Heart right ventricle (tissue), 16 donors: ENCODE measurements around the gene CHN2. TPM values are rescaled to one million over a fixed set of nuclear protein-coding genes. Genes with fewer than 3 reads are reported as not detected.

Experiments
- ATAC-seq, 8 donors: fragments of 200-7000 bp; cut with Tn5 transposase; one replicate each; pipeline ENCODE4 v1.9.1; 2020; ENCODE audit warnings: mild to moderate bottlenecking in 8 of 8, moderate library complexity in 8 of 8, moderate number of reproducible peaks in 1 of 8
- DNase-seq, 2 donors: peaks; one replicate each; pipeline ENCODE4 v3.0.0-alpha.2; 2020
- H3K27ac ChIP-seq, 10 donors: fragments of 200-600 bp; sonication (generic) in 2 of 10; one replicate each; pipeline versions ENCODE4 v1.5.0 to v1.8.0; 2020 to 2022; ENCODE audit warnings: mild to moderate bottlenecking in 3 of 10
- H3K27me3 ChIP-seq, 7 donors: fragments of 200-600 bp; one replicate each; pipeline ENCODE4 v1.8.0; 2021 to 2022; ENCODE audit warnings: mild to moderate bottlenecking in 2 of 7
- H3K36me3 ChIP-seq, 9 donors: fragments of 200-600 bp; sonication (generic) in 1 of 9; one replicate each; pipeline versions ENCODE4 v1.5.0 to v1.8.0; 2020 to 2022; ENCODE audit warnings: mild to moderate bottlenecking in 2 of 9
- H3K4me1 ChIP-seq, 9 donors: fragments of 200-600 bp; sonication (generic) in 1 of 9; one replicate each; pipeline versions ENCODE4 v1.5.0 to v1.8.0; 2020 to 2022; ENCODE audit warnings: mild to moderate bottlenecking in 4 of 9
- H3K4me3 ChIP-seq, 10 donors: fragments of 200-600 bp; sonication (generic) in 2 of 10; one replicate each; pipeline versions ENCODE4 v1.5.0 to v1.8.0; 2020 to 2022; ENCODE audit warnings: mild to moderate bottlenecking in 7 of 10, moderate library complexity in 2 of 10
- H3K9me3 ChIP-seq, 11 donors: fragments of 200-600 bp in 10 of 11; sonication (generic) in 2 of 11; one replicate each; pipeline versions ENCODE4 v1.5.0 to v1.8.0; 2013 to 2022; ENCODE audit warnings: mild to moderate bottlenecking in 2 of 11, control low read depth in 1 of 11, moderate library complexity in 1 of 11
- whole genome bisulfite sequencing, 2 donors: extraction: QIAGEN DNeasy Blood & Tissue Kit; methylation state at CpG; one replicate each; pipeline ENCODE4 v1.1.7; 2013; ENCODE audit warnings: inconsistent platforms in 1 of 2; 5-methylcytosine and 5-hydroxymethylcytosine counted together
- intact Hi-C, 10 donors: fragments of 100-400 bp; cut with DNase I; formaldehyde crosslinking; loops; one replicate each; pipeline versions ENCODE4 v1.11.1 to v1.14.2; 2022
- polyA plus RNA-seq, 2 donors: library from polyadenylated mRNA; stranded (reverse); fragments of 200-250 nt; gene quantifications; one replicate each; pipeline ENCODE4 v1.2.3, GENCODE V29; 2013
- total RNA-seq, 10 donors: library from RNA; stranded (reverse); fragmentation: NEBNext Ultra II Directional in 3 of 10; extraction: Animal tissue kit (Norgen Biotek cat#: 25700) in 3 of 10; gene quantifications; one replicate each; pipeline versions ENCODE4 v1.2.1 to v1.2.4, GENCODE V29; 2021 to 2023
- TF ChIP-seq, protein P1 (sequence below), 9 donors: fragments of 200-600 bp; sonication (generic) in 2 of 9; IDR thresholded peaks; one replicate each; pipeline versions ENCODE4 v1.5.0 to v1.8.0; 2021 to 2022; ENCODE audit warnings: antibody characterized with exemption in 9 of 9, mild to moderate bottlenecking in 5 of 9, moderate library complexity in 1 of 9
- donor health status: Arrhythmogenic right ventricular cardiomyopathy.
- donor health status: ischemic (EF 13 %, LVEDD 7.1; RV severe dilation, severe dysfunction).
- donor health status: healthy with polysubstance abuse.
- donor health status: DM: no; HTN: yes; CAD: no.
- donor health status: DM: no; HTN: no; CAD: no.
- donor health status: ischemic (EF 25% LVEDD 6.9; RV normal size, moderate dysfunction).
- donor health status: ischemic (EF 25% LVEDD 5.7; RV mildly dilated, moderate dysfunction).
- donor health status: healthy.
- donor health status: DM: yes; HTN: yes; CAD: no.
- donor health status: Ischemic cardiomyopathy.
- donor health status: ischemic (EF 35%, LVEDD 5.7; RV mildly dilated, moderate dysfunction).
- donor health status: nonischemic (EF 11% LVEDD 7.7; RV severe dilation, severe dysfunction).
- donor health status: DM: yes; HTN: yes; CAD: no.
- donor health status: PGD.
- donor health status: ischemic (EF 29% LVEDD 5.4; RV normal size, mild dysfunction).
- donor health status: nonischemic (EF 23%, LVEDD 6.1; RV moderate dilation, normal function).

CHN2 gene
- total and polyA plus RNA-seq, 12 donors, result 5.9 to 54.9 (median 22.6) TPM

DNA sequence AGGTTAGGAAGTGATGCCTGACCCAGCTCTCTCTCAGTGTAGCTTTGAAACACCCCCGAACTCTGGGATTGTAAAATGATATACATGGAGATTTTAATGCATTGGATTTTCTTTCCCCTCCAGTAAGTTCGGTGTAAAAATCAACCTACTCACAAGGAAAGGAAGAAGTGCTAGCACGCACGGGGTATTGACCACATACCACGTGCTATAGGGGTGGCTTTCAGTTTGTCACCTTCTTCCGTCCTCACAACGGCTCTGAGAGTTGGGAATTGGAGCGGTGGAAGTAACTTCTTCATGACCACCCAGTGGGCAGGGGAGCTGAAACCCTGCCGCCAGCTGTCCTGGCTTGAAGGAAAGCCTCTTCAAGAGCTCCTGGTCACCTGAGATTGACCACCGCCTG lies 219.6 kb downstream of the CHN2 start:
- Histone ChIP-seq H3K36me3 (peaks cover 0 to 21% (median 0%) of the 10 kb centered on the region in 9 donors), H3K27me3 (no peaks in the 10 kb centered on the region), H3K4me3 (no peak overlapping the region), H3K4me1 (no peaks in the 10 kb centered on the region), H3K27ac (no peak overlapping the region), H3K9me3 (no peaks in the 10 kb centered on the region)
- WGBS, 2 donors, result 93 to 97% methylated on average over 10 of the region's 10 CpGs
- intact Hi-C loops, result loop anchor here in 1 of 10 donors (5.0 kb wide), 1 partner anchor 302 kb away; no protein-coding TSS in a partner anchor
- DNase-seq (no peak), ATAC-seq (no peak)
- TF ChIP-seq, protein P1, sequence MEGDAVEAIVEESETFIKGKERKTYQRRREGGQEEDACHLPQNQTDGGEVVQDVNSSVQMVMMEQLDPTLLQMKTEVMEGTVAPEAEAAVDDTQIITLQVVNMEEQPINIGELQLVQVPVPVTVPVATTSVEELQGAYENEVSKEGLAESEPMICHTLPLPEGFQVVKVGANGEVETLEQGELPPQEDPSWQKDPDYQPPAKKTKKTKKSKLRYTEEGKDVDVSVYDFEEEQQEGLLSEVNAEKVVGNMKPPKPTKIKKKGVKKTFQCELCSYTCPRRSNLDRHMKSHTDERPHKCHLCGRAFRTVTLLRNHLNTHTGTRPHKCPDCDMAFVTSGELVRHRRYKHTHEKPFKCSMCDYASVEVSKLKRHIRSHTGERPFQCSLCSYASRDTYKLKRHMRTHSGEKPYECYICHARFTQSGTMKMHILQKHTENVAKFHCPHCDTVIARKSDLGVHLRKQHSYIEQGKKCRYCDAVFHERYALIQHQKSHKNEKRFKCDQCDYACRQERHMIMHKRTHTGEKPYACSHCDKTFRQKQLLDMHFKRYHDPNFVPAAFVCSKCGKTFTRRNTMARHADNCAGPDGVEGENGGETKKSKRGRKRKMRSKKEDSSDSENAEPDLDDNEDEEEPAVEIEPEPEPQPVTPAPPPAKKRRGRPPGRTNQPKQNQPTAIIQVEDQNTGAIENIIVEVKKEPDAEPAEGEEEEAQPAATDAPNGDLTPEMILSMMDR (IDR thresholded peaks at IDR 0.05), result no peak

DNA sequence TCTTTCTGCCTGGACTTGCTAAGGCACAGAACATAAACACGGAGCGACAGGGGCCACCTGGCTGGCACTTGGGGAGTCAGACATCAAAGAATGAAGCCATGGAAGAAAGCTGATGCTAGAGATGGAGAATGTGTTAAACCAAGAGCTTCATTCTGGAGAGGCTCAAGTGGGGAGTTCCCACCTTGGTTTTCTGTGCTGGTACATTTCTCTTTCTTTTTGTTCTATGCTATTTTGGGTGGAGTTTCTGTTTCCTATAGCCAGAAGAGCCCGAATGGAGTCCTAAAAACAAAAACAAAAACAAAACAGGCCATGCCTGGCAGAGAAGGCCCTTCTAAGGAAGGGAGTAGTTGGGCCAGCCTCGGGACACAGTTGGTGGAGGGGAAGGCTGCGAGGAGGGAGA lies 220.6 kb downstream of the CHN2 start:
- WGBS, 2 donors, result 92 to 93% methylated on average over 5 of the region's 5 CpGs
- H3K4me3 ChIP-seq, result no peak overlapping the region
- no peaks in the 10 kb centered on the region for H3K27me3 ChIP-seq
- ATAC-seq (no peak), DNase-seq (no peak)
- H3K9me3 ChIP-seq, result no peaks in the 10 kb centered on the region
- peaks cover 0 to 21% (median 0%) of the 10 kb centered on the region in 9 donors for H3K36me3 ChIP-seq
- no peak overlapping the region for H3K27ac ChIP-seq
- intact Hi-C loops, result no loop called here
- H3K4me1 ChIP-seq, result no peaks in the 10 kb centered on the region
- TF ChIP-seq, protein P1 (IDR thresholded peaks at IDR 0.05), result no peak

DNA sequence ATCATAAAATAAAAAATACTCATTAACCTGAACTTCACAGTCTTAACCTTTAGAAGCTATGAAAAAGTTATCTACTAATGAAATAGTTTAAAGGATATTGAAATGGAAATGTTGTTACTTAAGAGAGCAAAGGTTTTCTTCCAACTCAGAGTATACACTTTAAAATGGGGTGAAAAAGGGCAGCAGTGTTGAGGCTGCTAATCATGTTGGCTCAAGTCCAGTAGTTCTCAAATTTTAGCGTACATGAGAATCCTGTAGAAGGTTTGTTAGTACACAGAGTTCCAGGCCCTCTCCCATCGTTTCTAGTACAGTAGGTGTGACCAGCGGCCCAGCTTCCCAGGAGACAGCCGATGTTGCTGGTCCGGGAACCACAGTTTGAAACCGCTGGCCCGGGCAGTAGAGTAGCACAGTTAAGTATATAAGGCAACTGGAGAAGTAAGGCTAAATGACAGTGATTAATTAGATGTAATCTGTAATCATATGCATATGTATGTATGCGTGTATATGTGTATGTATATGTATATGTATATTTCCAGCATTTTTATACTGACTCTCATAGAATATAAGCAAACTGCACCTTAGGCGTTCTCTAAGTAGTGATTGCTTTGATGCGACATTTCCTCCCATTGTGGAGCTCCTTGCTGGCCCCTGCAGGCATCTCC lies 221.8 kb downstream of the CHN2 start:
- no peak overlapping the region for H3K4me3 ChIP-seq
- DNase-seq, result no peak
- TF ChIP-seq, protein P1 (IDR thresholded peaks at IDR 0.05), result no peak
- H3K9me3 ChIP-seq, result no peaks in the 10 kb centered on the region
- H3K27ac ChIP-seq, result no peak overlapping the region
- no peak for ATAC-seq
- intact Hi-C loops, result no loop called here
- H3K4me1 ChIP-seq, result no peaks in the 10 kb centered on the region
- peaks cover 0 to 19% (median 0%) of the 10 kb centered on the region in 9 donors for H3K36me3 ChIP-seq
- H3K27me3 ChIP-seq, result no peaks in the 10 kb centered on the region
- WGBS, 2 donors, result 79 to 84% methylated on average over 10 of the region's 10 CpGs

DNA sequence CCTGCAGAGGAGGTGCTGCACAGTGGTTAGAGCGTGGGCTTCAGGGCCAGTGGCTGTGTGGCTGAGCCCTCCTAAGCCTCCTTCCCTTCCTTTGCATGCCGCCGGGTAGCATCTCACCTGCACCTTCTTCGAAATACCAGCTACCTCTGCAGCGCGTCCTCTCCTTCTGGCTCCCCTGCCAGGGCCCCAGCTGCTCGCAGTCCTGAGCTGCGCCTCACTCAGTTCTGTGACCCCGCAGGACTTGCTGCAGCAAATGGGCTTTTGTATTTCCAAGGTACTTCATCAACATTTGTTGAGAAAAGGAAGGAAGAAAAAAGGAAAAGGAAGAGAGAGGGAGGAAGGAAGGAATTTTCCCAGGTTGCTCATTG lies 222.3 kb downstream of the CHN2 start:
- ATAC-seq, result no peak
- DNase-seq, result no peak
- no peaks in the 10 kb centered on the region for H3K9me3 ChIP-seq
- H3K4me1 ChIP-seq, result no peaks in the 10 kb centered on the region
- no peak overlapping the region for H3K4me3 ChIP-seq
- H3K27ac ChIP-seq, result no peak overlapping the region
- intact Hi-C loops, result no loop called here
- WGBS, 2 donors, result 97% methylated on average over 9 of the region's 9 CpGs
- TF ChIP-seq, protein P1 (IDR thresholded peaks at IDR 0.05), result no peak
- H3K27me3 ChIP-seq, result no peaks in the 10 kb centered on the region
- peaks cover 0 to 14% (median 0%) of the 10 kb centered on the region in 9 donors for H3K36me3 ChIP-seq
